Esophagus muscularis mucosa (tissue), 4 donors: ENCODE data around the gene DCHS2.

Source experiments
- EP300 ChIP-seq: sonication (generic); formaldehyde crosslinking; IDR thresholded peaks from one replicate; pipeline ENCODE4 v1.6.1; 2017; ENCODE audit warnings: antibody characterized with exemption
- POLR2A ChIP-seq: fragments of 450-650 bp; IDR thresholded peaks from one replicate; pipeline ENCODE4 v1.6.1; 2017; ENCODE audit warnings: antibody characterized with exemption, moderate library complexity, mild to moderate bottlenecking, low read depth
- POLR2AphosphoS5 ChIP-seq, 2 donors: sonication (generic); formaldehyde crosslinking; IDR thresholded peaks; one replicate each; pipeline ENCODE4 v1.6.1; 2017; ENCODE audit warnings: antibody characterized with exemption in 2 of 2
- TF ChIP-seq, protein P1 (sequence below), 3 experiments: fragments of 200-600 bp in 2 of 3; fragments of 450-650 bp in 1 of 3; sonication (generic) in 2 of 3; IDR thresholded peaks; one replicate each; pipeline ENCODE4 v1.5.1; 2017 to 2019; ENCODE audit warnings: antibody characterized with exemption in 3 of 3, mild to moderate bottlenecking in 2 of 3, moderate library complexity in 1 of 3

DNA sequence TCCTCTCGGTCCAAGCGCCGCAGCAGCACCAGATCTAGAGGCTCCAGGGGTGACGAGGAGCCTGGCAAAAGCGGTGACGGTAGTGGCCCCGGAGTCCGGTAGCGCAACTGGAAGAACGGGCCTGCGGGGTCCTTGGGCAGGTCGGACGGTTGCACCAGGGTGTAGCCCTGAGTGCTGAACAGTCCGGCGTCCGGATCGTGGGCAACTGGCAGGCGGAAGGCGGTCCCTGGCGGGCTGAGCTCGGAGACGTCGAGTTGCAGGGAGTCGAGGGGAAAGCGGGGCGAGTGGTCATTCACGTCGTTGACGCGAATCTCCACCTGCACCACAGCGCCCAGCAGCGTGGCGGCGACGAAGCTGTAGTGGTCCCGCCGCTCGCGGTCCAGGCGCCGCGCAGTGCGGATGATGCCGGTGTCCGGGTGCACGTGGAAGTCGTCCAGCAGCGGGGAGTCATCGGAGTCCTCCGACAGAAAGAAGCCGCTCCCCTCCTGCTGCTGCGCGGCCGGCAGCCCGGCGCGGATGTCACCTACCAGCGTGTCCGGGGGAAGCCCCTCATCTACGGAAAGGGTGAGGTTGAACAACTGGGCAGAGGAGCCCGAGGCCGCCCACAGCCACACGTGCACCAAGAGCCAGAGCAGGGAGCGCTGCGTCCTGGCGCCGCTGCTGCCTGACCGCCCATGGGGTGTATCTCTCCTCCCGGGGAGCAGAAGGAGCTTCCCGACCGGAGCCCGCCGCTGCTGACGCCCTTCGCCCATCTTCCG is 837 bp downstream of the DCHS2 start:
- TF ChIP-seq EP300 (no peak), POLR2AphosphoS5 (IDR thresholded peaks at IDR 0.05) (no peak), POLR2A (no peak)
- TF ChIP-seq, protein P1, sequence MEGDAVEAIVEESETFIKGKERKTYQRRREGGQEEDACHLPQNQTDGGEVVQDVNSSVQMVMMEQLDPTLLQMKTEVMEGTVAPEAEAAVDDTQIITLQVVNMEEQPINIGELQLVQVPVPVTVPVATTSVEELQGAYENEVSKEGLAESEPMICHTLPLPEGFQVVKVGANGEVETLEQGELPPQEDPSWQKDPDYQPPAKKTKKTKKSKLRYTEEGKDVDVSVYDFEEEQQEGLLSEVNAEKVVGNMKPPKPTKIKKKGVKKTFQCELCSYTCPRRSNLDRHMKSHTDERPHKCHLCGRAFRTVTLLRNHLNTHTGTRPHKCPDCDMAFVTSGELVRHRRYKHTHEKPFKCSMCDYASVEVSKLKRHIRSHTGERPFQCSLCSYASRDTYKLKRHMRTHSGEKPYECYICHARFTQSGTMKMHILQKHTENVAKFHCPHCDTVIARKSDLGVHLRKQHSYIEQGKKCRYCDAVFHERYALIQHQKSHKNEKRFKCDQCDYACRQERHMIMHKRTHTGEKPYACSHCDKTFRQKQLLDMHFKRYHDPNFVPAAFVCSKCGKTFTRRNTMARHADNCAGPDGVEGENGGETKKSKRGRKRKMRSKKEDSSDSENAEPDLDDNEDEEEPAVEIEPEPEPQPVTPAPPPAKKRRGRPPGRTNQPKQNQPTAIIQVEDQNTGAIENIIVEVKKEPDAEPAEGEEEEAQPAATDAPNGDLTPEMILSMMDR (IDR thresholded peaks at IDR 0.05): no peak
